HG03280 (cell line): ENCODE measurements around the gene DOK5.
"Not testable (repeated sequence)": the region's sequence is repeated elsewhere in the genome, so short reads cannot be mapped to it uniquely, and the experiment has no call there.

ENCODE experiments used
- ATAC-seq: cut with Tn5 transposase; IDR thresholded peaks from one replicate; pipeline ENCODE4 v1.9.1; 2021; ENCODE audit warnings: mild to moderate bottlenecking, moderate library complexity; ENCODE audit not compliant: unreplicated experiment

Gene DOK5

GRCh38 chr20:54475334-54476168, at the start of gene DOK5:
DOK5 (plus strand) TSS chr20:54475593; CDS start chr20:54475947, 354 bp downstream.
- ATAC-seq = no peak

DNA sequence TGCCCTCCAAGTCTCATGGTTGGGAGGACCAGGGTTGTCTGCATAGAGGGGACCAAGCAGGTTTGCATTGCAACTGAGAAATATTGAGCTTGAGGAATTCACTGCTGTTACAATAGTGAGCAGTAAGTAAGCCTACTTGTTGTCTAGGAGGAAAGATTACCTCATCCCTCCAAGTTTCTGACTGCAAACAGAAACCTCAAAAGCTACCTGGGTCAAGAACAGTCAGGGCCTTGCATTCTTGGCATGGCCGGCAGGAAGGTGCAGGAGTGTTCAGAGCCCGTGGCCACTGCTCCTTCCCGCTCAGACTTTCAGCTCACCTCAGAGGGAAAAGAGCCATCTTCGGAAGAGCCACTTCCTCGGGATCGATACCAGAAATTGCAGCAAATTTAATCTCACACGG, 46.0 kb upstream of the DOK5 start:
- ATAC-seq = no peak

GRCh38 chr20:54431156-54431944, 44.0 kb upstream of the DOK5 start:
- no peak for ATAC-seq

- ATAC-seq = no peak
These were observed 42.4 kb upstream of the DOK5 start for GRCh38 chr20:54432966-54433365.

DNA sequence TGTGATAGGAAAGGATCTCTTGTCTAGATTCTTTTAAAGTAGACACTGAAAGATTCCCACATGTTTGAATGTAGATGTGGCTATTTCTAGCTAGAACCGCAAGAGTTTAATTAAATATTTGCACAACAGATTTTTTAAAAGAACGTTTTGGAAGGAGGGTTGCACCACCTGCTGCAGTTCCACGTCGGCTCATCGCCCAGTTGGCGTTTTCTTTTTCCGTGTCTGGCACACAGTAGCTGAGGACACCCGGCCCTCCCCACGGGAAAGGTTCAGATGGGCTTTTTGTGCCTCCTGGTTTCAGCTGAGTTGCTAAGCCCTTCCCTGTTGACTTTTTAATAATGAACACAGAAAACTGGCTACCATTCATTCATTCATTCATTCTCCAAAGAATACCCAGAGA, 41.8 kb upstream of the DOK5 start:
- no peak for ATAC-seq

GRCh38 chr20:54434196-54434595, 41.2 kb upstream of the DOK5 start:
- no peak for ATAC-seq

GRCh38 chr20:54435015-54435414, 40.4 kb upstream of the DOK5 start:
- no peak for ATAC-seq

GRCh38 chr20:54436410-54436809, 39.0 kb upstream of the DOK5 start:
- not testable (repeated sequence) for ATAC-seq

GRCh38 chr20:54438166-54438565, 37.2 kb upstream of the DOK5 start:
- ATAC-seq = no peak

DNA sequence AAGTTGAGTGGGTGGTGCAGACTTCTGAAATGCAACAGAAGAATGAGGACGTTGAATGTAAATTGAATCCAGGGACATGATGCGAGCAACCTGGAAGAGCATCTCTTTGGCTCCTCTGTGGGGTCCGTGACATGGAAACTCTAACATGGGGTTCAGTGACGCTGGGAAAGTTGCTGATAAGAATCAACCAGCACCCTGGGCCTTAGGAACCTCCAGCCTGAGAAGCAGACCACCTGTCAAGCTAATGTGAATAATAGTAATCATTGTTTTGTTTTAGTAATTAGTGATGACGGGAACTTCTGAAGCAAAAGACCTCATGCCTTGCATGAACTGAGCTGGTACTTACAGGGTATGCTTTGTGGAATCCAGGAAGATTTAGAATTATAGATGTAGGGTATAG, 25.2 kb upstream of the DOK5 start:
- ATAC-seq = no peak

GRCh38 chr20:54451171-54451570, 24.2 kb upstream of the DOK5 start:
- no peak for ATAC-seq

GRCh38 chr20:54452277-54452676, 23.1 kb upstream of the DOK5 start:
- no peak for ATAC-seq

GRCh38 chr20:54454982-54455381, 20.4 kb upstream of the DOK5 start:
- ATAC-seq = no peak

GRCh38 chr20:54456423-54456822, 19.0 kb upstream of the DOK5 start:
- no peak for ATAC-seq

DNA sequence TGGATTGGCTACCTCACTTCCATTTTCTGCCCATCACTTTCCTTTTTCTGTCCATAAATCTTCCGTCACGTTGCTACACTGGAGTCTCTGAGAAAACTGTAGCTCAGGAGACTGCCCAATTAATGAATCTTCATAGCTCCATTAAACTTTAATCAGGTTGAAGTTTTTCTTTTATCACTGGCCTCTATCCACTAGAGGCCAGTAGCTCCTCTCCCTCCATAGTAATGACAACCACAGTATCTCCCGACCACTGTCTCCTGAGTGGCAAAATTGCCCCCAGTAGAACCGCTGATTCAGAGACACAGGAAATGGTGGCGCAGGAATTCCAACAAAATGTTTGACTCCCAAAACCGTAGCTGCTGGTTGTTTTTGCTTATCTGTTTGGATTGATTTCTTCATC, 18.4 kb upstream of the DOK5 start:
- no peak for ATAC-seq

DNA sequence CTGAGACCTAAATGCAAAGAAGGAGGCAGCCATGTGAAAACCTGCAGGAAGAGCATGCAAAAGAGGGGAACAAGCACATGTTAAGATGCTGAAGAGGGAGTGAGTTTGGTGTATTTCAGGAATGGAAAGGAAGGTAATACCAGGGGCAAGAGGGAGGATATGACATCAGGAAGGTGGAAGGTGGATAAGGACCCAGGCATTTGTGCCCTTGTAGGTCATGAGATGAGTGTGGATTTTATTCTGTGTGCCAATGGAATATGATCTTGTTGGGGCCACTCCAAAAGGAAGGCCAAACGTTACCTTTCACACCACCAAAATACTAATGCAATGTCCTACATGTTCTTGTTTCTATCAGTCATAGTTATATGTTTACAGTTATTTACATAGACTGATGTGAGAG, 17.2 kb upstream of the DOK5 start:
- no peak for ATAC-seq

- no peak for ATAC-seq
These were observed 16.1 kb upstream of the DOK5 start for GRCh38 chr20:54459279-54459678.

GRCh38 chr20:54464003-54464402, 11.4 kb upstream of the DOK5 start:
- no peak for ATAC-seq

GRCh38 chr20:54466127-54466526, 9.3 kb upstream of the DOK5 start:
- no peak for ATAC-seq

GRCh38 chr20:54467622-54468021, 7.8 kb upstream of the DOK5 start:
- no peak for ATAC-seq

GRCh38 chr20:54468082-54468481, 7.3 kb upstream of the DOK5 start:
- no peak for ATAC-seq

- no peak for ATAC-seq
These were observed 6.1 kb upstream of the DOK5 start for GRCh38 chr20:54469293-54469692.
